Measurements from ENCODE around the gene TET3. TPM values are rescaled to one million over a fixed set of nuclear protein-coding genes. Genes with fewer than 3 reads are reported as not detected.

The TET3 gene
- total RNA-seq, 6 experiments from 2014 or later, result 3.7 to 6.8 (median 5.1) TPM

DNA sequence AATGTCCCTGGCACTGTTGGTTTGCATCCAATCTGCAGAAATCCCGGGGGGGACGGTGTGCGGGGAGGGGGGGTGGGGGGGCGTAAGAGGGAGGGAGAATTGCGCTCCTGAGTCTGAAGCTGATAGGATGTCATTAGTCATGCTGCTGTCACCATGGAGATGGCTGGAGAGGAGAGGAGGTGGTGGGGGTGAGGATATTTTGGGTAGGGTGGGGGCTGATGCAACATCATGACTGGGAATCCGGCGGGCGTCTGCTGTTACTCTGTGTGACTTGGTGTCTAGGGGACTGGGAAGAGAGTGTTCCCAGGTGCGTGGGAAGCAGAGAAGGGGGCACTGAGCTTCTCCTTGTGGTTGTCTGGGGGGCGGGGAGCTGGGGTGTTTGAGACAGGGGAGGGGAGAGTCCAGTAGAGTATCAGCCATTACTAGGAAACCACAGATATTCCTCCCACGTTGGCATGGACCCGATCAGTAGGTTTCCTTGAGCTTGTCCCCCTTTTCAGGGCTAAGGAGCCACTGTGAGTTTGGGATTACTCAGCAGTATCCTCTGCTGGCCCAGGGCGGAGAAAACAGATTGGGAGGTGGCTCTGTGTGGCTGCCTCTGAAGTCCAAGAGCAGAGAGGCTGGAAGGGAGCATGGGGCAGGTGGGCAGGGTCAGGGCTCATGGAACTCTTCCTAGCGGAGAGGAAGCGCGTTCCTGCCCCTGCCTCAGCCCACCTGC lies 18.9 kb downstream of the TET3 start:
- ATAC-seq, result no peak
- Histone ChIP-seq H3K9me3 (no peaks in the 10 kb centered on the region), H3K36me3 (no peaks in the 10 kb centered on the region), H3K4me3 (no peak overlapping the region), H3K4me1 (peaks cover 0 to 7% (median 0%) of the 10 kb centered on the region in 4 donors), H3K27ac (no peak overlapping the region), H3K27me3 (no peaks in the 10 kb centered on the region)
- intact Hi-C loops (cut with DNase I), result no loop called here
- DNase-seq, result no peak
- TF ChIP-seq CTCF (IDR thresholded peaks at IDR 0.05) (no peak), POLR2A (IDR thresholded peaks at IDR 0.05) (no peak)
- 46% methylated on average over 5 of the region's 16 CpGs for WGBS (ENCODE audit: insufficient coverage, low coverage, low lambda C conversion rate, missing lambda C conversion rate)

GRCh38 chr2:74004212-74005182 lies 19.8 kb downstream of the TET3 start:
- peaks cover 0 to 7% (median 0%) of the 10 kb centered on the region in 4 donors for H3K4me1 ChIP-seq
- no peaks in the 10 kb centered on the region for H3K36me3 ChIP-seq
- WGBS (ENCODE audit: insufficient coverage, low coverage, low lambda C conversion rate, missing lambda C conversion rate), result 88% methylated on average over 6 of the region's 18 CpGs
- ATAC-seq (no peak), DNase-seq (peak in 1 of 3 donors; percentile 39)
- no peak overlapping the region for H3K4me3 ChIP-seq
- no peak overlapping the region for H3K27ac ChIP-seq
- TF ChIP-seq POLR2A (IDR thresholded peaks at IDR 0.05), result no peak
- TF ChIP-seq CTCF (IDR thresholded peaks at IDR 0.05), result no peak
- H3K9me3 ChIP-seq, result no peaks in the 10 kb centered on the region
- intact Hi-C loops (cut with DNase I), result no loop called here
- H3K27me3 ChIP-seq, result no peaks in the 10 kb centered on the region

GRCh38 chr2:74005786-74006185 lies 21.1 kb downstream of the TET3 start:
- no peaks in the 10 kb centered on the region for H3K36me3 ChIP-seq
- TF ChIP-seq CTCF (IDR thresholded peaks at IDR 0.05), result no peak
- TF ChIP-seq POLR2A (IDR thresholded peaks at IDR 0.05), result no peak
- intact Hi-C loops (cut with DNase I), result no loop called here
- H3K27ac ChIP-seq, result no peak overlapping the region
- peaks cover 0 to 13% (median 3%) of the 10 kb centered on the region in 4 donors for H3K4me1 ChIP-seq
- WGBS (ENCODE audit: insufficient coverage, low coverage, low lambda C conversion rate, missing lambda C conversion rate), result 73% methylated on average over 1 of the region's 8 CpGs
- no peak for ATAC-seq
- no peaks in the 10 kb centered on the region for H3K9me3 ChIP-seq
- peak in 1 of 3 donors; percentile 28 for DNase-seq
- no peaks in the 10 kb centered on the region for H3K27me3 ChIP-seq
- H3K4me3 ChIP-seq, result no peak overlapping the region

DNA sequence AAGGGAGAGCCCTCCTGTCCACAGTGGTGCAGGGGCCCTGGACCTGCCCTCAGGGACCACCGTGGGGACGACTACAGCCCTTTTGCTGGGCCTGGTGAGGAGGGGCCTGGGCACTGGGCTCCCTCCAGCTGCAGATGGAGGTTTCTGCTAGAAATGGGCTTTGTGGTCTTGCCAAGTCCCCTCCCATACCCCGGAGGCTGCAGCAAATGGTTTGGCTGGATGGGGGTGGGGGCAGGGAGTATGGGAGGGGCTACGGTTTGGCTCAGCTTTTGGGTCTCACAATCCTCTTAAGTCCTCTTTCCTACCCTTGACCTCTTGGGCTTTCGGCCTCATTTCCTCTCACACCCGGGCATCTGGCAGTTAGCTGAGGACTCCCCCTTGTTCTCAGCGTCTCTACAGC lies 21.7 kb downstream of the TET3 start:
- no peaks in the 10 kb centered on the region for H3K36me3 ChIP-seq
- intact Hi-C loops (cut with DNase I), result no loop called here
- H3K27ac ChIP-seq, result no peak overlapping the region
- TF ChIP-seq CTCF (IDR thresholded peaks at IDR 0.05) (no peak), POLR2A (IDR thresholded peaks at IDR 0.05) (no peak)
- ATAC-seq, result no peak
- H3K4me1 ChIP-seq, result peaks cover 0 to 17% (median 6%) of the 10 kb centered on the region in 4 donors
- DNase-seq, result peak in 1 of 3 donors; percentile 41
- H3K27me3 ChIP-seq, result no peaks in the 10 kb centered on the region
- WGBS (ENCODE audit: insufficient coverage, low coverage, low lambda C conversion rate, missing lambda C conversion rate), result 40% methylated on average over 1 of the region's 7 CpGs
- H3K9me3 ChIP-seq, result no peaks in the 10 kb centered on the region
- no peak overlapping the region for H3K4me3 ChIP-seq
